ENCODE measurements around the gene RPS6KC1.
"Not testable (repeated sequence)": the region's sequence is repeated elsewhere in the genome, so short reads cannot be mapped to it uniquely, and the experiment has no call there.

Gene RPS6KC1

GRCh38 chr1:213297021-213297420 is 246.0 kb downstream of the RPS6KC1 start:
- Mint-ChIP-seq H3K4me3 (no peak overlapping the region), H3K36me3 (ENCODE audit: insufficient read depth) (no peaks in the 10 kb centered on the region), H3K27ac (ENCODE audit: low read depth) (no peak overlapping the region), H3K9me3 (peaks cover 6% of the 10 kb centered on the region), H3K4me1 (no peaks in the 10 kb centered on the region), H3K27me3 (no peaks in the 10 kb centered on the region)
- DNase-seq (ENCODE audit: low spot score in 2 of 2) (no peak), ATAC-seq (replicated peaks; ENCODE audit: extremely low read depth, poor library complexity, severe bottlenecking) (no peak)

- DNase-seq (ENCODE audit: low spot score in 2 of 2) (no peak), ATAC-seq (replicated peaks; ENCODE audit: extremely low read depth, poor library complexity, severe bottlenecking) (no peak)
- H3K9me3 Mint-ChIP-seq: peaks cover 4% of the 10 kb centered on the region
- H3K27ac Mint-ChIP-seq (ENCODE audit: low read depth): no peak overlapping the region
- H3K4me3 Mint-ChIP-seq: no peak overlapping the region
- H3K36me3 Mint-ChIP-seq (ENCODE audit: insufficient read depth): no peaks in the 10 kb centered on the region
- H3K27me3 Mint-ChIP-seq: no peaks in the 10 kb centered on the region
- H3K4me1 Mint-ChIP-seq: no peaks in the 10 kb centered on the region
Observed at GRCh38 chr1:213300433-213300832, 249.4 kb downstream of the RPS6KC1 start.

GRCh38 chr1:213301524-213301923 is 250.5 kb downstream of the RPS6KC1 start:
- not testable (repeated sequence) for H3K4me3 Mint-ChIP-seq; H3K36me3 Mint-ChIP-seq (ENCODE audit: insufficient read depth); H3K4me1 Mint-ChIP-seq; H3K9me3 Mint-ChIP-seq; ATAC-seq (replicated peaks; ENCODE audit: extremely low read depth, poor library complexity, severe bottlenecking); DNase-seq (ENCODE audit: low spot score in 2 of 2); H3K27me3 Mint-ChIP-seq; H3K27ac Mint-ChIP-seq (ENCODE audit: low read depth)

GRCh38 chr1:213303286-213303685 is 252.2 kb downstream of the RPS6KC1 start:
- Mint-ChIP-seq H3K36me3 (ENCODE audit: insufficient read depth) (no peaks in the 10 kb centered on the region), H3K4me3 (no peak overlapping the region), H3K27ac (ENCODE audit: low read depth) (no peak overlapping the region), H3K4me1 (no peaks in the 10 kb centered on the region), H3K9me3 (no peaks in the 10 kb centered on the region), H3K27me3 (no peaks in the 10 kb centered on the region)
- DNase-seq (ENCODE audit: low spot score in 2 of 2) (no peak), ATAC-seq (replicated peaks; ENCODE audit: extremely low read depth, poor library complexity, severe bottlenecking) (no peak)

- Mint-ChIP-seq H3K9me3 (no peaks in the 10 kb centered on the region), H3K4me1 (no peaks in the 10 kb centered on the region), H3K36me3 (ENCODE audit: insufficient read depth) (no peaks in the 10 kb centered on the region), H3K4me3 (no peak overlapping the region), H3K27me3 (no peaks in the 10 kb centered on the region), H3K27ac (ENCODE audit: low read depth) (no peak overlapping the region)
- DNase-seq (ENCODE audit: low spot score in 2 of 2): no peak
- ATAC-seq (replicated peaks; ENCODE audit: extremely low read depth, poor library complexity, severe bottlenecking): no peak
Observed at GRCh38 chr1:213315571-213315970, 264.5 kb downstream of the RPS6KC1 start.

- ATAC-seq (replicated peaks; ENCODE audit: extremely low read depth, poor library complexity, severe bottlenecking); H3K4me1 Mint-ChIP-seq; H3K27ac Mint-ChIP-seq (ENCODE audit: low read depth); H3K9me3 Mint-ChIP-seq; DNase-seq (ENCODE audit: low spot score in 2 of 2); H3K36me3 Mint-ChIP-seq (ENCODE audit: insufficient read depth); H3K4me3 Mint-ChIP-seq; H3K27me3 Mint-ChIP-seq: not testable (repeated sequence)
Observed at GRCh38 chr1:213318458-213318857, 267.4 kb downstream of the RPS6KC1 start.

- Mint-ChIP-seq H3K9me3 (no peaks in the 10 kb centered on the region), H3K36me3 (ENCODE audit: insufficient read depth) (no peaks in the 10 kb centered on the region), H3K27ac (ENCODE audit: low read depth) (no peak overlapping the region), H3K27me3 (no peaks in the 10 kb centered on the region), H3K4me1 (no peaks in the 10 kb centered on the region), H3K4me3 (no peak overlapping the region)
- ATAC-seq (replicated peaks; ENCODE audit: extremely low read depth, poor library complexity, severe bottlenecking) (no peak), DNase-seq (ENCODE audit: low spot score in 2 of 2) (no peak)
Observed at GRCh38 chr1:213320191-213320870, 269.3 kb downstream of the RPS6KC1 start.

All from central memory CD8-positive, alpha-beta T cell (primary cell).